ENCODE measurements around the gene ACAA1.

GRCh38 chr3:38140326-38141172 is 3.6 kb upstream of the ACAA1 start:
- TF ChIP-seq CTCF (IDR thresholded peaks at IDR 0.05) (no peak), POLR2A (IDR thresholded peaks at IDR 0.05) (no peak)
